ENCODE measurements around the gene ZBTB4. TPM values are rescaled to one million over a fixed set of nuclear protein-coding genes. Genes with fewer than 3 reads are reported as not detected.
"Not testable (repeated sequence)": the region's sequence is repeated elsewhere in the genome, so short reads cannot be mapped to it uniquely, and the experiment has no call there.

The ZBTB4 gene
- total RNA-seq, 1 experiment from 2014 or later = 14.4 TPM

DNA sequence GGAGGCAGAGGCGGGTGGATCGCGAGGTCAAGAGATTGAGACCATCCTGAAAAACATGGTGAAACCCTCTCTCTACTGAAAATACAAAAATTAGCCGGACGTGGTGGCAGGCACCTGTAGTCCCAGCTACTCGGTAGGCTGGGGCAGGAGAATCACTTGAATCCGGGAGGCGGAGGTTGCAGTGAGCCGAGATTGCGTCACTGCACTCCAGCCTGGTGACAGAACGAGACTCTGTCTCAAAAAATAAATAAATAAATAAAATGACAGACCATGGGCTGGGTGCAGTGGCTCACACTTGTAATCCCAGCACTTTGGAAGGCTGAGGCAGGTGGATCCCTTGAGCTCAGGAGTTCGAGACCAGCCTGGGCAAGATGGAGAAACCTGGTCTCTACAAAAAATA, 9.6 kb downstream of the ZBTB4 start:
- H2BK120ac ChIP-seq (ENCODE audit: low read depth, low read length, poor library complexity, severe bottlenecking); H4K8ac ChIP-seq (replicated peaks; ENCODE audit: insufficient read length, low read depth, low read length); H3T11ph ChIP-seq (ENCODE audit: low read length); H4K20me1 ChIP-seq (ENCODE audit: control insufficient read depth, insufficient read depth, insufficient read length); H3K79me2 ChIP-seq (ENCODE audit: insufficient read depth, low read length); H3K4ac ChIP-seq (ENCODE audit: low read depth, low read length); H3K23me2 ChIP-seq (ENCODE audit: insufficient read length, low read depth, low read length, poor library complexity, severe bottlenecking); H3K79me1 ChIP-seq (ENCODE audit: insufficient read depth, low read depth, low read length, poor library complexity, severe bottlenecking); H3K56ac ChIP-seq (ENCODE audit: insufficient read length, low read depth, low read length); H3K4me1 ChIP-seq (ENCODE audit: insufficient read depth, low read length); H4K5ac ChIP-seq (ENCODE audit: insufficient read length, low read depth, low read length); DNase-seq; H2BK15ac ChIP-seq (ENCODE audit: low read depth, low read length); H4K91ac ChIP-seq (ENCODE audit: insufficient read length, low read depth, low read length); H3K4me1 Mint-ChIP-seq; H3K27me3 ChIP-seq (ENCODE audit: insufficient read depth, low read length); H2AFZ ChIP-seq (ENCODE audit: low read length); H2BK12ac ChIP-seq (ENCODE audit: insufficient read length, low read depth, low read length); H3K14ac ChIP-seq (ENCODE audit: insufficient read depth, low read length); H3K27me3 Mint-ChIP-seq (ENCODE audit: low read depth); H3K18ac ChIP-seq (ENCODE audit: insufficient read length, low read depth, low read length); H3K9ac ChIP-seq (ENCODE audit: extremely low read depth, insufficient read length, low read length); H3K9me3 ChIP-seq (ENCODE audit: control insufficient read depth, low read depth, low read length); H3K27ac ChIP-seq (ENCODE audit: insufficient read length, low read depth, low read length); H3K27ac Mint-ChIP-seq; H3K23ac ChIP-seq (ENCODE audit: insufficient read length, low read depth, low read length); H3K4me3 Mint-ChIP-seq; H3K4me2 ChIP-seq (ENCODE audit: insufficient read depth, insufficient read length, low read length); H2BK20ac ChIP-seq (ENCODE audit: low read depth, low read length, poor library complexity, severe bottlenecking); H3K9me3 Mint-ChIP-seq; H2BK5ac ChIP-seq (ENCODE audit: insufficient read length, low read length); H2AK5ac ChIP-seq (ENCODE audit: insufficient read length, low read length): not testable (repeated sequence)
- WGBS (ENCODE audit: extremely low coverage, insufficient read length, low lambda C conversion rate) = no CpG with 5 or more reads among the region's 12 CpGs
- H3K36me3 Mint-ChIP-seq (ENCODE audit: insufficient read depth in 1 of 3, low read depth in 3 of 3) = peaks cover 2 to 13% (median 4%) of the 10 kb centered on the region in 3 experiments; a peak in 4 of 7 replicates
